GM23248 (cell line): ENCODE results near the gene MRPS5. TPM values are rescaled to one million over a fixed set of nuclear protein-coding genes. Genes with fewer than 3 reads are reported as not detected.
A peak's percentile ranks its signal among the peaks of the same experiment; 100 is the strongest.

ENCODE experiments used
- DNase-seq: peaks from one replicate; pipeline ENCODE4 v3.0.0-alpha.2; 2015
- H2AFZ ChIP-seq: fragments of 200-600 bp; sonication (generic); 2 replicates; pipeline ENCODE4 v1.6.1; 2016; ENCODE audit warnings: antibody characterized with exemption
- H3F3A ChIP-seq: fragments of 200-600 bp; sonication (generic); 2 replicates; pipeline ENCODE4 v1.6.1; 2016; ENCODE audit warnings: mild to moderate bottlenecking, antibody characterized with exemption, mixed run types; ENCODE audit not compliant: insufficient read depth
- H3K27ac ChIP-seq: fragments of 200-600 bp; sonication (generic); 2 replicates; pipeline ENCODE4 v1.5.1; 2016; ENCODE audit warnings: mild to moderate bottlenecking
- H3K27me3 ChIP-seq: fragments of 200-600 bp; sonication (generic); replicated peaks from 2 replicates; pipeline ENCODE4 v1.6.1; 2016; ENCODE audit warnings: mild to moderate bottlenecking; ENCODE audit not compliant: insufficient read depth
- H3K36me3 ChIP-seq: fragments of 200-600 bp; sonication (generic); 2 replicates; pipeline ENCODE4 v1.6.1; 2016; ENCODE audit warnings: low read depth, mild to moderate bottlenecking
- H3K4me1 ChIP-seq: fragments of 200-600 bp; sonication (generic); 2 replicates; pipeline ENCODE4 v1.6.1; 2016; ENCODE audit warnings: mild to moderate bottlenecking; ENCODE audit not compliant: insufficient read depth
- H3K4me2 ChIP-seq: fragments of 200-600 bp; sonication (generic); one replicate; pipeline ENCODE4 v1.6.1; 2016; ENCODE audit warnings: mild to moderate bottlenecking; ENCODE audit not compliant: unreplicated experiment
- H3K4me3 ChIP-seq: fragments of 200-600 bp; sonication (generic); 2 replicates; pipeline ENCODE4 v1.5.1; 2016; ENCODE audit warnings: mild to moderate bottlenecking
- H3K79me2 ChIP-seq: fragments of 200-600 bp; sonication (generic); 2 replicates; pipeline ENCODE4 v1.6.1; 2016; ENCODE audit warnings: mild to moderate bottlenecking; ENCODE audit not compliant: insufficient read depth
- H3K9ac ChIP-seq: fragments of 200-600 bp; sonication (generic); 2 replicates; pipeline ENCODE4 v1.6.1; 2016; ENCODE audit warnings: mild to moderate bottlenecking
- H3K9me2 ChIP-seq: fragments of 200-600 bp; sonication (generic); 2 replicates; pipeline ENCODE4 v1.6.1; 2016; ENCODE audit warnings: mixed run types, mild to moderate bottlenecking, moderate library complexity; ENCODE audit not compliant: insufficient read depth
- H3K9me3 ChIP-seq: fragments of 200-600 bp; sonication (generic); one replicate; pipeline ENCODE4 v1.6.1; 2017; ENCODE audit warnings: low read depth
- H4K20me1 ChIP-seq: fragments of 200-600 bp; sonication (generic); 2 replicates; pipeline ENCODE4 v1.6.0; 2016; ENCODE audit not compliant: insufficient read depth
- EZH2 ChIP-seq: fragments of 200-600 bp; sonication (generic); IDR thresholded peaks from 2 replicates; pipeline ENCODE4 v1.6.1; 2018; ENCODE audit warnings: antibody characterized with exemption, mild to moderate bottlenecking; ENCODE audit not compliant: insufficient read depth, poor library complexity, severe bottlenecking
- EZH2phosphoT487 ChIP-seq: fragments of 200-600 bp; sonication (generic); IDR thresholded peaks from 2 replicates; pipeline ENCODE4 v1.6.1; 2018; ENCODE audit warnings: antibody characterized with exemption, moderate library complexity, mild to moderate bottlenecking, low read depth; ENCODE audit not compliant: insufficient read depth
- WGBS, 2 experiments: methylation state at CpG; one replicate each; pipeline ENCODE4 v1.1.6; 2015 to 2017; ENCODE audit warnings: low lambda C conversion rate in 2 of 2, low coverage in 1 of 2; ENCODE audit errors: missing lambda C conversion rate in 2 of 2; 5-methylcytosine and 5-hydroxymethylcytosine counted together
- in situ Hi-C: fragments of 300-500 bp; cut with MboI; formaldehyde crosslinking; loops from 2 replicates; pipeline ENCODE4 v1.15.0; 2020
- polyA plus RNA-seq: library from polyadenylated mRNA; unstranded; fragments of >200 nt; fragmentation: Nextera tagmentation; extraction: Ambion mirVana; gene quantifications from 2 replicates; pipeline ENCODE4 v1.2.1, GENCODE V29; 2016
- total RNA-seq: library from RNA; depleted of rRNA; stranded (reverse); fragments of >200 nt; shearing (Covaris generic); gene quantifications from 2 replicates; pipeline ENCODE4 v1.2.3, GENCODE V29; 2014

The MRPS5 gene
- total and polyA plus RNA-seq, 2 experiments from 2014 or later = 34.3 to 38.4 TPM

DNA sequence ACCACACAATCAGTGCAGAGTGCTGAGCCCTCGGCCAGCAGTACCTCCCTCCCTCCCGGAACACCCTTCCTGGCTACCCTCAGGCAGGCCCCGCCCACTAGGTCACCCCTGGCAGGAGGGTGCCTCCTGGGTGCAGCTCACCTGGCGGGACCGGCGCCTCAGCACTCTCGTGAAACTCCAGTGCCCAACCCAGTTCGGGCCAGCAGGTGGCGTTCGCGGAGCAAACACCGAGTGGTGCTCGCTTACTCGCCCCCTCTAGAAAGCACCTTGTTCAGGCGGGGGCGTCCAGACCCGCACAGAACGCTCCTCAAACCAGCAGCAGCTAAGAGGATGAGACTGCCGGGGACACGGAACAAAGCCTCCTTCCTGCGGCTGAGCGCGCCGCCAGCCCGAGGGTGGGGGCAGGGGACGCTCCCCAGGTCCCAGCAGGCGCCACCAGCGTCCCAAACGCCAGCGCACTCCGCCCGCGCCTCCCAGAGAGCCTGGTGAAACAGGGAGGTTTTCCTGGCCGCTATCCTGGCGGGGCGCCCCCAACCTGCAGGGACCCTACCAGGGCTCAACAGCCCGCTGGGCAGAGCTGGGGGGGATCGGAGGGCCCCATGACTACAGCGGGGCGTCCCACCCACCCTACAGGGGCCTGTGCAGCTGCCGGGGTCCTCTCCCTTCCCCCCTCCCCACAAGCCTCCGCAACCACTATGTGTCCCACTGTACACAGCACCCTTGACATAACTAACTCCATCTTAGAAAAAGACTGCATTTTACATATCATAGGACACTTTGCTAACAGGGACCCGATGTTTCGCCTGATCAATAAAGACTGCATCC, 44.7 kb downstream of the MRPS5 start:
- Histone ChIP-seq H3F3A (no peaks in the 10 kb centered on the region; the same call in 1 of the 2 replicates), H3K27ac (no peak overlapping the region), H2AFZ (peak overlapping the region; percentile 71), H4K20me1 (no peaks in the 10 kb centered on the region), H3K4me1 (no peaks in the 10 kb centered on the region), H3K4me3 (peak overlapping the region; percentile 62), H3K27me3 (peaks cover 49% of the 10 kb centered on the region), H3K9ac (no peak overlapping the region), H3K9me2 (no peaks in the 10 kb centered on the region), H3K79me2 (no peaks in the 10 kb centered on the region), H3K36me3 (no peaks in the 10 kb centered on the region), H3K4me2 (peak overlapping the region; percentile 63), H3K9me3 (no peaks in the 10 kb centered on the region)
- WGBS, 2 experiments = 2 to 3% methylated on average over 32 to 36 of the region's 44 CpGs
- TF ChIP-seq EZH2phosphoT487 = no peak
- no peak for TF ChIP-seq EZH2
- in situ Hi-C loops = no loop called here
- DNase-seq = peak; percentile 68

GRCh38 chr2:95075440-95076132, 46.0 kb downstream of the MRPS5 start:
- H3K9me3 ChIP-seq = no peaks in the 10 kb centered on the region

GRCh38 chr2:95074663-95075439, 46.8 kb downstream of the MRPS5 start:
- WGBS, 2 experiments = 45 to 48% methylated on average over 15 of the region's 15 CpGs
- no peak overlapping the region for H3K4me2 ChIP-seq
- H3K9me3 ChIP-seq = no peaks in the 10 kb centered on the region

More at GRCh38 chr2:95075440-95076132, 46.0 kb downstream of the MRPS5 start:
- no peak for TF ChIP-seq EZH2
- no peak for TF ChIP-seq EZH2phosphoT487
- in situ Hi-C loops = no loop called here
- Histone ChIP-seq H3K4me3 (no peak overlapping the region), H3K79me2 (no peaks in the 10 kb centered on the region), H3K4me2 (no peak overlapping the region), H3K27me3 (peaks cover 49% of the 10 kb centered on the region), H4K20me1 (no peaks in the 10 kb centered on the region), H2AFZ (no peak overlapping the region), H3K9me2 (no peaks in the 10 kb centered on the region), H3K36me3 (no peaks in the 10 kb centered on the region), H3K27ac (no peak overlapping the region), H3K4me1 (no peaks in the 10 kb centered on the region), H3F3A (no peaks in the 10 kb centered on the region), H3K9ac (no peak overlapping the region)
- DNase-seq = no peak
- WGBS, 2 experiments = 63 to 64% methylated on average over 8 of the region's 8 CpGs

More at GRCh38 chr2:95074663-95075439, 46.8 kb downstream of the MRPS5 start:
- Histone ChIP-seq H3K4me1 (no peaks in the 10 kb centered on the region), H2AFZ (no peak overlapping the region), H3F3A (no peaks in the 10 kb centered on the region), H3K9me2 (no peaks in the 10 kb centered on the region), H3K27ac (no peak overlapping the region), H4K20me1 (no peaks in the 10 kb centered on the region), H3K79me2 (no peaks in the 10 kb centered on the region), H3K36me3 (no peaks in the 10 kb centered on the region), H3K4me3 (no peak overlapping the region), H3K9ac (no peak overlapping the region), H3K27me3 (peaks cover 49% of the 10 kb centered on the region)
- TF ChIP-seq EZH2phosphoT487 (no peak), EZH2 (no peak)
- DNase-seq = no peak
- in situ Hi-C loops = no loop called here
